GM18507 (cell line): Measurements from ENCODE around the gene EHBP1L1.

Experiments used
- DNase-seq: peaks from one replicate; pipeline ENCODE4 v3.0.0; 2011; ENCODE audit warnings: low read depth; ENCODE audit not compliant: insufficient read length; ENCODE audit errors: extremely low spot score
- FAIRE-seq: peaks from 2 replicates; lab custom pipeline; 2011; peaks lifted over from hg19 to GRCh38; lab: Jason Lieb, UNC

Gene EHBP1L1

DNA sequence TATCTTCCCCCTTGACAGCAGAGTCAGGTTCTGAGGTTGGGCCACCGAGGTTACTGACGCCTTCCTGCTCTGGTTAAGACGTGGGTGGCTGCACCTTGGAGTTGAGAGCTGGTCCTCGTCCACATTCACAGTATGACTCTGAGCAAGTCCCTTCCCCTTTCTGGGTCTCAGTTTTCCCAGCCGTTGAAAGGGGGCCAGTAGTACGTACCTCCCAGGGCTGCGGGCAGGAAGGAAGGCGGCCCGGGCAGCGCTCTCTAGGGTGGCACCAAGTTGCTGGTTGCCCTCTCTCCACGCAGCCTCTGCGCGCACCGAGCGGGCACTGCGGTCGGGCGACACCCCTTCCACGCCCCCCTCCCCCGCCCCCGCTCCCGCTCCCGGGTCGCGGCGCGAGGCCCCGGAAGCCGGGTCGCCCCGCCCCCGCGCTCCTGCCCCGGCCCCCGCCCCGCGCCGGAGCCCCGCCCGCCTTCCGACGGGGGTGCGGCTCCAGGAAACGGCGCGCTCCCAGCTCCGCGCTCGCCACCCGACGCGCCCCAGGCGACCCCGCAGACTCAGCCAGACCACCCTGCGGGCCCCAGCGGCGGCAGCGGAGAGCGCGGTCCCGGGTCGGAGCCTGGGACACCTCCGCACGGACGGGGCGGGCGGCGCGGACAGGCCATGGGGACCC is at the start of gene EHBP1L1:
Gene EHBP1L1 (plus strand): TSS at position 486 of the 664 bp plus-strand sequence. CDS start 250 bp downstream, outside the sequence.
- FAIRE-seq = peak; percentile 91
- peak; percentile 71 for DNase-seq

- DNase-seq (no peak), FAIRE-seq (no peak)
These were observed 49.1 kb upstream of the EHBP1L1 start for GRCh38 chr11:65526744-65527143.

DNA sequence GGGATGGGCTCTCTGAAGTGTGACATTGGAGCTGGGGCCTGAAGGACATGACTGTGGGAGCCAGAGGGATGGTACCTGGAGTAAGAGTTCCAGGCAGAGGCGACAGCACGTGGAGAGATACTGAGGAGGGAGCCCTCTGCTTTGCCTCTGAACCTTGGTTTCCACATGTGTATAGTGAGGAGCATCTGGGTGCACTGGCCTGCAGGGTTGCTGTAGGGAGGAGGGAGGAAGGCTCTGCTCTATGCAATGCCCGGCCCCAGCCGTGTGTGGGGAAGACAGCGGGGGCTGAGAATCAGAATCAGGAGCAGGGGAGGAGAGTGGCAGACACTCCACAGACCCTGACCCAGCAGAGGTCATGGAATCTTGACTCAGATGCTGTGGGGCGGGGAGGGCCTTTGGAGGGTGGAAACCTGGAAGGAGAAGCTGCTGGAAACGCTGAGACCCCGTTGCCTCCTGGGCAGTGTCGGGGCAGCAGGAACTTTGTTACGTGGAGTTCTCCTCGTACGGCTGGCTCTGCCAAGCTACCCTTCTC is 47.0 kb upstream of the EHBP1L1 start:
- no peak for DNase-seq

DNA sequence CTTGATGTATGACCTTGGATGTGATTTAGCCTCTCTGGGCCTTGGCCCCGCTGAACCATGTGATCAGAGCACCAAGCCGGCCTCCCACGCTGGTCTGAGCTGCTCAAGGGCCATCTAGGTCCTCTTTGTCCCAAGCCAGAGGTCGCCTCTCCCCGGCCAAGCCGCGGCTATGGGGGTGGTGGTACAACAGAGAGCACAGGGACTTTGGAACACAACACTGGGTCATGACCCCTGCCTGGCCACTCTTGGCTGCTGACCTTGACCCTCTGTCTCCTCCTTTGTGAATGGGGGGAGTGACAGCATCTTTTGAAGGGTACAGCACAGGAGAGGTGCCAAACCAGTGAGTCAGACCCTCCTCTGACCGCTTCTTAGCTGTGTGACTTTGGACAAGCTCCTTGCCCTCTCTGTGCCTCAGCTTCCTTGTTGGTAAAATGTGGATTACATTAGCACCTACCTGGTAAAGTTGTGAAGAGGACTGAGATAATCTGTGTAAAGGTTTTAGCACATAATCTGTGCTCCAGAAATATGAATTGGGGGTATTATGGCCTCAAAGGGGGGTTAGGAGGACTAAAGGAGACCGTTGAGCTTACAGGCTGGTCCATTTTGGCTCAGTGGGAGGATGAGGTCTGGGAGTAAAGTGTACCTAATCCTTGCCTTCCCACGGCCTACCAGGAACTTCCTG is 46.2 kb upstream of the EHBP1L1 start:
- no peak for FAIRE-seq

More for the DNA sequence above, 47.0 kb upstream of the EHBP1L1 start:
- no peak for FAIRE-seq

GRCh38 chr11:65530157-65530496 is 45.7 kb upstream of the EHBP1L1 start:
- DNase-seq = no peak
- no peak for FAIRE-seq

More for the DNA sequence above, 46.2 kb upstream of the EHBP1L1 start:
- no peak for DNase-seq

- FAIRE-seq (no peak), DNase-seq (no peak)
These were observed 43.3 kb upstream of the EHBP1L1 start for GRCh38 chr11:65532388-65533064.

- DNase-seq (no peak), FAIRE-seq (no peak)
These were observed 40.8 kb upstream of the EHBP1L1 start for GRCh38 chr11:65535102-65535501.

- FAIRE-seq (no peak), DNase-seq (no peak)
These were observed 39.2 kb upstream of the EHBP1L1 start for GRCh38 chr11:65536412-65537295.

GRCh38 chr11:65537296-65537597 is 38.6 kb upstream of the EHBP1L1 start:
- no peak for FAIRE-seq
- DNase-seq = no peak

GRCh38 chr11:65537620-65538231 is 38.1 kb upstream of the EHBP1L1 start:
- DNase-seq (no peak), FAIRE-seq (no peak)

- FAIRE-seq = no peak
- no peak for DNase-seq
These were observed 37.5 kb upstream of the EHBP1L1 start for GRCh38 chr11:65538232-65538914.

- no peak for DNase-seq
- FAIRE-seq = no peak
These were observed 36.7 kb upstream of the EHBP1L1 start for GRCh38 chr11:65538915-65539743.

DNA sequence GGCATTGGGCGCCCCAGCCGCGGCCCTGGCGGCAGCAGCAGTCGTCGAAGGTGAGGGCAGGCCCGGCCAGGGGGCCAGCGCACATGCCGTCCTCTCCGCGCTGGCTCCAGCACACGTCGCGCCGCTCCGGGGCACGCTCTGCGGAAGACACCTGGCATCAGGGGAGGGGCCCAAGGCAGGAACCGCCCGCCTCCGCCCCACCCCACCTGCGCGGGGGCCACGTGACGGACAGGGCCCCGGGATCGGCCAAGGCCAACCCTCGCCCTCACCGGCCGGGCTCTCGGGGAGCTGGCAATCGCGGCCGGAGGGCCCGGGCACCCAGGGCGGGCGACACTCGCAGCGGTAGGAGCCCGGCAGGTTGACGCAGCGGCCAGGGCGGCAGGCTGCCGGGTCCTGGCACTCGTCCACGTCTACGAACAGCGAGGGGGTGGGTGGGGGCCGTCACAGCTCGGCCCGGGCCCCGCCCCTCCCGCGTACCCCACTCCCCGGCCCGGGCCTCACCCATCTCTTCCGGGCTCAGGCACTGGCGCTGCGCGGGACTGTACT is 36.0 kb upstream of the EHBP1L1 start:
- DNase-seq = peak; percentile 59
- no peak for FAIRE-seq

- DNase-seq (peak; percentile 96), FAIRE-seq (peak; percentile 87)
These were observed 35.4 kb upstream of the EHBP1L1 start for GRCh38 chr11:65540290-65541092.

DNA sequence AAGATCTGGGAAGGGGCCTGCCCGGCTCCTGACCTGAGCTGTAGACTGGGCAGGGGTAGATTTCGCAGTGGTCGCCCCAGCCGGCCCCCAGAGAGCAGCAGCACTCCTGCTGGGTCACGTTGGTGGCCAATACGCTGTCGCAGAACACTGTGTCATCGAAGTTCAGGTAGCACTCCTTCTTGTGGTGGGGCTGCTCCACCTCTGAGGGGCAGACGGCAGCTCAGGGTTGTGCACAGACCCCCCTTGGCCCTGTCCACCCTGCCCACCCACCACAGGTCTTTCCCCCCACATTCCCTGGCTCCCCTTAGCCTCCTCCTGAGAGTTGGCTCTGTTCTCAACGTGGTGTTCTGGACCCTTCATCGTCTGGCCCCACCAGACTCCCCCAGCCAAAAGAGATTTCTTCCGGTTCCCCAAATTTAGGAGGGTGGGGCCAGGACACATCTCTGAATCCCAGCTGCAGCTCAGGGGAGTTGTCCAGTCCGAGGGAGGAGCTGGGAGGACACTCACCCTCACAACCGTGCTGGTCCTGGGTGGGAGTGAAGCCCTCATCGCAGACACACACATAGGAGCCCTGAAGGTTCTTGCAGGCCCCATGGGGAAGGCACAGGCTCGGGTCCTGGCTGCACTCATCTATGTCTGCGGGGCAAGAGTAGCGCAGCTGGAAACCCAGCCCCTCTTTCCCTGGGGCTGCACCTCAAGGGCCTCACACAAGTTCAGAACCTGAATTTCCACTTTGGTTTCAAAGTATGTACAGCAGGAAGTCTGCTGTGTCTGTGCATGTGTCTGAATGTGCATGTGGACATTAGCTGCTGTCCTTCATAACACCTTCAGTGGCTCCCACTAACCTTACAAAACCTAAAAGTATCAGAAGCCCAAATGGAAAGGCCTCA is 34.5 kb upstream of the EHBP1L1 start:
- no peak for FAIRE-seq

More for the DNA sequence above, 34.5 kb upstream of the EHBP1L1 start:
- no peak for DNase-seq
